ENCODE data around the gene ZNF335. TPM values are rescaled to one million over a fixed set of nuclear protein-coding genes. Genes with fewer than 3 reads are reported as not detected.
"Not testable (repeated sequence)": the region's sequence is repeated elsewhere in the genome, so short reads cannot be mapped to it uniquely, and the experiment has no call there.

ZNF335 gene
- total RNA-seq, 1 donor from 2014 or later: 19.3 TPM

DNA sequence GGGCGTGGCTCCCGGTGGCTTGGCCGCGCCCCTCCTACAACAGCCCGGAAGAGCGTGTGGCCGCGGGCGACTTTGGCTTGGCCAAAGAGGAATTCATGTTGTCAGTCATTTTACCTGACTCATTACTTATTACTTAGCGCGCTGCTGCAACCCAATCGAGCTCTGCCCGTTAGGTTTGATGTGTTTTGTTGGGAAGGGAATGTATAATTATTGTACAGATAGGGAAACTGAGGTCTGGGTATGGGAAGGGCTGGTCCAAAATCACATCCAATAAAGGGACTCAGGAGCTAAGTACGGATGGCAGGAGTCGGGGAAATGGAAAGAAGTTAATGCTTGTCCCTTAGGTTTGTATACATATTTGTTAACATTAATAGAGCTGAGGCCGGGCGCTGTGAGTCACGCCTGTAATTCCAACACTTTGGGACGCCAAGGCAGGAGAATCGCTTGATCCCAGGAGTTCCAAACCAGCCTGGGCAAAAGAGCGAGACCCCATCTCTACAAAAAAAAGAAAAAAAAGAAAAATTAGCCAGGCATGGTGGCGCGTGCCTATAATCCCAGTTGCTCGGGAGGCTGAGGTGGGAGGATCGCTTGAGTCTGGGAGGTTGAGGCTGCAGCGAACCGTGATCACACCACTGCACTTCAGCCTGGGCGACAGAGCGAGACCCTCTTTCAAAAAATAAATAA, 639 bp upstream of the ZNF335 start:
- DNase-seq (ENCODE audit: extremely low read depth, low read depth, low spot score): no peak

DNA sequence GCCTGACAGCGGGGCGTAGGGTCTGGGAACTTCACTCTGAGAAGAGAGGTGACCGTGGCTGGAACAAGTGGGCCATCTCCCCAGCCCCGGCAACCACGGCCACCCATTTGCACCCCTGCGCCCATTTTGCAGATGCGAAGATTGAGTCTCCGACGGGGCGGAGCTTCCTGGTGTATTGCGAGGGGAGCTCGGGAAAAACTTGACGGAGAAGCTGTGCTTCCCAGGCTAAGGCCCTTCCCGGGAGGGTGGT, 653 bp downstream of the ZNF335 start:
- no peak for DNase-seq (ENCODE audit: extremely low read depth, low read depth, low spot score)

DNA sequence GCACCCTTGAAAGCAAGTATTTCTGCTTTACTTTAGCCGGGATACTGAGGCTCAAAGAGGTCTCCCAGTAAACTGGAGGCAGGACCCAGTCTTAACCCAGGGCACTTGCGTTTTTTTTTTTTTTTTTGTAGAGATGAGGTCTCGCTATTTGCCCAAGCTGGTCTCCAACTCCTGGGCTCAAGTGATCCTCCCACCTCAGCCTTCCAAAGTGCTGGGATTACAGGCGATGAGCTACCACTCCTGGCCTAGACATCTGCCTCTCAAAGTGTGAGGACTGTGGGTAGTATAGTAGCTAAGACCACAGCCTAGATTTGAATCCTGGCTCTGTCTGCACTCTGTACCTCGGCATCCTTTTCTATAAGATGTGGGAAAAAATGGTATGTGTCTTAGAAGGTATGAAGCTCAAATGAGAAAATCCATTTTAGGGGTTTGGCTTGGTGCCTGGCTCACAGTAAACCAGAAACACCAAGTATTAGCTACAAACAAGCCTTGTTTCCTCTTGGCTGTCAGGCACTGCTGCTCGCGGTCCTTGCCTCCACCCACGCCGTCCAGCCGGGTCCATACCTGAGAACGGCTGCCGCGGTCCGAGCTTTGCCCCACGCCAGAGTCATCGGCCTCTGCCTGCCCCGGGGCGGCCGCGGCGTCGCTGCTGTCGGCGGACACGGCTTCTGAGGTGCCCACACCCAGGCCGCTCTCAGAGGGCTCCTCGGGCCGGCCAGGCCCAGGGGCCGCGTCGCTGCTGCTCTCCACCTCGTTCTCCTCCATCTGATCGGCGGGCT, 1.2 kb downstream of the ZNF335 start:
- no peak for DNase-seq (ENCODE audit: extremely low read depth, low read depth, low spot score)

DNA sequence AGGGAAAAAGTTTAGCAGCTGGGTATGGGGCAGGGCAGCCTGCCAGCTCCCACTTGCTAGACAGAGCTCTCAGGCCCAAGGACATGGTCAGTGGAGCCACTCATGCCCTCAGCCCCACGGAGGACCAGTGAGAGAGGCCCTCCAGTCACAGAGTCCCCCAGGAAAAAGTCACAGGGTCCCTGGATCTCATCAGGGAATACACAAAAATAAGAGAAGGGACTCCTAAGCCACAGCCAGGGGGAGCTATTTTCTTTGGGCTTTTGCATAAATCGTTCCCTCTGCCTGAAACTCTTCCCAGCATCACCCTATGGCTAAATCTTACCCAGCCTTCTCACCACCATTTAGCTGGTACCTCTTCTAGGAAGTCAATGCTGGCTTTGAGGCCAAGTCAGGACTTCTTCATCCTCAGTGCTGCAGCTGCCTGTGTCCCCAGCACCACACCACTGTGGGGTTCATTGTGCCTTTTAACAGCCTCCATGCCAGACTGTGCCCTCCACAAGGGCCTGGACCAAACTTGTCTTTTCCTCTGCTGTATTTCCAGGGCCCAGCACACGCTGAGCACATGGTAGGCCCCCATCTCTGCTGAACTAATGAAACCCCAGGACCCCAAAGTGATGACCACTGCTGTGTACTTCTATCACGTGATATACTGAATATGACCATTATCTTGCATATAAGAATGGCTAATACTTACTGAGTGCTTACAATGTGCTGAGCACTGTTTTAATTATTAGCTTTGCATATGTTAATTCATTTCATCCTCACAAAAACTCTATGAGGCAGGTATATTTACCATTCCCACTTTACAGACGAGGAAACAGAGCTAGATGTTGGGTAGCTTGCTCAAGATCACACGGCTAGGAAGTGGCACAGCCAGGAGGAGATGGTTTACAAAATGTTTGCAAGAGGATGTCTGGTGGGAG, 2.0 kb downstream of the ZNF335 start:
- peak; percentile 34 for DNase-seq (ENCODE audit: extremely low read depth, low read depth, low spot score)

DNA sequence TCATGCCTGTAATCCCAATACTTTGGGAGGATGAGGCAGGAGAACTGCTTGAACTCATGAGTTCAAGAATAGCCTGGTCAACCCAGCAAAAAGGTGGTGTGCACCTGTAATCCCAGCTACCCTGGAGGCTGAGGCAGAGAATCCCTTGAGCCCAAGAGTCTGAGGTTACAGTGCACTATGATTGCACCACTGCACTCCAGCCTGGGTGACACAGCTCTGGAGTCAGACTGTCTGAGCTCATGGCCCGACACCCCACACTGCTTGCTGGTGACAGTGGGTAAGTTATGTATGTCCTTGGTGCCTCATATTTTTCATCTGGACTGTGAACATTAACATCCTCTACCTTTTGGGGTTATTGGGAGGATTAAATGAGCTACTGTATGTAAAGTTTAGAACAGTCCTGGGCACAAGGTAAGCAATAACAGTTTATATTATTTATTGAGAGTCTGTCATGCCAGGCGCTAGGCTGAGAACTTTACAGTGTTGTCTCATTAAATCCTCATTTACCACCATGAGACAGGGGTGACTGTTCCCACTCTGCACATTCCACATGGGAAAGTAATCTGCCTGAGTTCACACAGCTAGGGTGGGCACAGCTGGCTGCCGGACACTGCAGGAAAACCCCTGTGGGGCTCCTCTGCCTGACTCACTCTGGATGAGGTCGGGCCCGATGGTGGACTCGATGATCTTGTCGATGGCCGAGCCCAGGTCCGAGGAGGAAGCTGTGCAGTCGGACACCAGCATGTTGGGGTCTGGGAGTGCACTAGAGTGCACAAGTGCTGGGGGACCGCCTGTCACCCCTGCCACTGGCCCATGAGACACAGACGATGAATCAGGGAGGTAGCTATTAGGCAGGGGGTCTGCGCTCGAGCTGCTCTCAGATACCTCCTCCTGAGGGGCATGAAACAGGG, 2.9 kb downstream of the ZNF335 start:
- DNase-seq (ENCODE audit: extremely low read depth, low read depth, low spot score): no peak

DNA sequence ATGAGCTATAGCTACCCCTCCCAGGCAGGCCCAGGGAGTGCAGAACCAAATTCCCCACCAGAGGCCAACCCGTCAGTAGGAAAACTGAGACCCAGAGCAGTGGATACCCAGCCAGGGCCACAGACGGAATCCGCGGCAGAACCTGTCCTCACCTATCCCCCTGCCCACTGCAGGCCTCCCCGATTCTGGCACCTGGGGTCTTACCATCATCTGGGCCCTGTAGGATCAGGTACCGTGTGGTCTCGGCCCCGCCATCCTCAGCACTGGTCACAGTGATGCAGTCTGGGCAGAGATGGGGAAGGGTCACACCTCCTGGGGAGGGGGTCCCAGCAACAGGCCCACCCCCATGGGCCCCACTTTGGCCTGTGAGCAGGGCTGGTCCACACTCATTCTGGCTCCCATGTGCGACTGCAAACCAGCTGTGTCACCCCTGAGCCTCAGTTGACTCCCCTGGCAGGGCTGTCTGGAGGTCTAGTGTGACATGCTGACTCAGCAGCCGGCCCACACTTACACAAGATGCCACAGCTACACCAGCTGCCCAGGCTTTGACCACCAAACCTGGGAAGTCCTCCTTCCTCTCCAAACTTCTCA, 3.8 kb downstream of the ZNF335 start:
- no peak for DNase-seq (ENCODE audit: extremely low read depth, low read depth, low spot score)

DNA sequence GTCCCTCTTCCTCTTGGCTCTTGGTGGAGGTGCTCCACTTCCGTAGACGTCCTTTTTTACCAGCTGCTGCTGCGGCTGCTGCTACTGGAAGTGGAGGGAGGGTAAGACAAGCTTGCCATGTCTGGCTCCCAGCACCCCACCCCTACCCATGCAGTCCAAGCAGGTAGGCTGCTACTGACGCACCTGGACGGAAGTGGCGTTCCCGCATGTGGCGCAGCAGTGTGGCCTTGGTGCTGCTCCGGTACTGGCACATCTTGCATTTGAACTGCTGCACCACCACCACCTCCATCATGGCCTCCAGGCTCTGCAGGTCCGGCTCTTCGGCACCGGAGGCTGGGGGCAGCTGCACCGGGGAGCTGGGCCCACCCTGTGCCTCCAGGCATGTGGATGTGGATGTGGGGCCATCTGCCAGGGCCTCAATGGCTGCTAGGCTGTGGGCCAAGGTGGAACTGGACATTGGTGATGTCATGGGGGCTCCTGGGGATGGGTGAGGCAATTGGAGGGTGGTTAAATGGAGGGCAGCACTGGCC, 4.4 kb downstream of the ZNF335 start:
- no peak for DNase-seq (ENCODE audit: extremely low read depth, low read depth, low spot score)

DNA sequence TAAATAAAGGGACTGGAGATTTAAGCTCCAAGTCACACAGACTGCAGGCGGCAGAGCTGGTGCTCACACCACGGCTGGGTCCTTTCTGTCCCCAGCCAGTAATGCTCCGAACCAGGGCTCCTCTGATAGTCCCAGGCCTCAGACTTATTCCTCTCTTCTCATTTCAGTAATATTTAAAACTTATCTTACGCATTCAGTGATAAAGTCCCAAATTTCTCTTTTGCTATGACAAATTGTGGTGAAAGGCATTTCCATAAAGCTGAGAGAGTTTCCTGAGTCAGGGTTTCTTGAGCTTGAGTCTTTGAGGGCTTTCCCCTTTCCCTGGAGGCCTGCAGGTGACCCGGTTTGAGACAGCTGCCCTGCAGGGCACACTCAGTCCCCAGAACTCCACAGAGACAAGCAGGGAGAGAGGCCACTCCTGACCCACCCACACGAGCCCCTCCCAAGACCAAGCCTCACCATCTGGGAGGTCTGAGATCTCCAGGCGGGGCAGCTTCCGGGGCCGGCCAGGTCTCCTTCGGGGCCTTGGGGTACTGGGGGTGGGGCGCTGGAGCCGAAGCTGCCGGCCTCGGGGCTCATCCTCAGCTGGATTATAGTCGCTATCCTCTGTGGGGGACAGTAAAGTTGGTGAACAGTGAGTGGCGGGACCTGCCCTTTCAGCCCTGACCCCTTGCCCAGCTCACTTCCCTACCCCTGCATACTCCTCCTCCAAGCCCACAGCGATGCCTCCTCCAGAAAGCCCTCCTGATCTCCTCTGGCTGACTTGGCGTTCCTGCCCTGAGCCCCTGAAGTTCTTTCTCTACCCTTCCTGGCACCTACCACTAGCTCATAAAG, 6.6 kb downstream of the ZNF335 start:
- no peak for DNase-seq (ENCODE audit: extremely low read depth, low read depth, low spot score)

DNA sequence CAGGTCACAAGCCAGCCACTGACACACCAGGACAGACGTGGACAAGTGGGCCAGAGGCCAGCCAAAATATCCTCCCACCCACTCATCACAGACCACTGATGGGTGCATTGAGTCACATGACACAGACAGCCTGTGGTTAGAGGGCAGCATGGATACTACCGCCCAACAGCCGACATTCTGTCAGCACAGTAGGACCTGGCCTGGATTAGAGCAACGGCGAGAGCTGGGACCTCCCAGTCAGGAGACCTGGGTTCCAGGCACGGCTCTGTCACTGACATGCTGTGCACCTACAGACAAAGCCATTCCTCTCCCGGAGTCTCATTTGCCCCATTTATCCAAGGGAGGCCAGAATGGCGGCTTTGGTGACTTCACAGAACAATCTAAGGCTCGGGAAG, 8.0 kb downstream of the ZNF335 start:
- no peak for DNase-seq (ENCODE audit: extremely low read depth, low read depth, low spot score)

DNA sequence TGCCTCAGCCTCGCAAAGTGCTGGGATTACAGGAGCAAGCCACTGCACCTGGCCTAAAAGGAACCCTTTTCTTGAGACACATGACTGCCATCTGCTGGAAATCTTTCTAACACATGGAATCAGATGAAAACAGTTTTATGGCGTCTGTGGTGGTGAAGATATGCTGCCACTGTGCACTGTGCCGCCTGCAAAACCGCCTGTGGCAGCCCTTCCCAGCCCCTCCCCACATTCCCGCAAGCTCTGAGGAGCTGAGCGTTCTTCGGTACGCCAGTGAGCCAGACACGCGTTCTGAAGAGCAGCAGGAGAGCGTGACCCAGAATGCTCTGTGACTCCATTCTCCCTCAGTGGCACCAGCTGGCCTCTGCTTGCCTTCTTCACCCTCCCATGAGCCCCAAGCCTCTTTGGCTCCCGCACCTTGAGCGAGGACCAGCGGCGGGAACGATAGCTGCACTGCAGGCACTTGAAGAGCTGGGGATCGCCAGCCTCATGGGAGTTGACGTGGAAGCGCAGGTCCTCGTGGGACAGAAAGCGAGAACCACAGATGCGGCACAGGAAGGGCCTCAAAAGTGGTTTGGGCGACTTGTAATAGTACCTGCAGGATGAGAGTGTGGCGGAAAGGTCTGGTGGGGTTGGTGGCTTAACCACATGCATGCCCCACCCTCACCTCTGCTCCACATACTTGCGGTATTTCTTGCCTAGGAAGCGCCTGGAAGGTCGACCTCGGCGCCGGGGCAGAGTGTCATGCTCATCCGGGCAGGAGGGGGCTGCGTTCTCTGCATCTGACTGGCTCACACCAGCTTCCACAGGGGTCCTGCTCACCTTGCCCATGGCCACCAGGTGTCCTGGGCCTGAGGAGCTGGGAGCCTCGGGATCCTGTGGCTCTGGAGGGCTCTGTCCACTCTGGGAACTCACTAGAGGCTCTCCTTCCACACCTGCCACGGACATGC, 8.7 kb downstream of the ZNF335 start:
- DNase-seq (ENCODE audit: extremely low read depth, low read depth, low spot score): no peak

DNA sequence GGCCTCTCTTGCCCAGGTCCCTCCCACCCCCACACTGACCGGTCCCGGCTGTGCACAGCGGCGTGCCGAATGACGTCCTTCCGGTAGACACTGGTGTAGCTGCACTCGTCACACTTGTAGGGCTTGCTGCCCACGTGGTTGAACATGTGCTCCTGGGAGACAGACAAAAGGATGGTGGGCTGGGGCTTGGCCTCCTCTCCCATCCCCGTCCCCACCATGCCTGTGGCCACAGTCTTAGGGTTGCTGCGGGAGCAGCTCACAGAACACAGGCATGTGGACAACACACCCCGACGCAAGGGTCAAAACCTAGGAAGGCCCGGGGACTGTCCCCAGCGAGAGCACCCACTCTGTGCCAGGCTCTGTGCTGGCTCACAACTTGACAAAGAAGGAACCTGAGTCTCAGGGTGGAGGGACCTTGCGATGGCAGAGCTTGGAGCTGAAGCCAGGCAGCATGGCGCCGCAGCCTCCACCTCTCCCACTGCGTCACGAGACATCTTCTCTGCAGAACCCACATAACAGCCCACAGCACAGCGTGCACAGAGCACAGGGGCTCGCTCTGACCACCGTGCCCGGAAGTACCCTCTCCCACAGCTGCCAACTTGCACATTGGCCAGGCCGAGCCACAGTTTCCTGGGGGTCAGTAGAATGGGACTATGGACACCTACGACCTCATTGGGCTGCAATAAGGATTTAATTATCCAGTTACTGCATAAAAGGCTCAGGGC, 9.8 kb downstream of the ZNF335 start:
- no peak for DNase-seq (ENCODE audit: extremely low read depth, low read depth, low spot score)

DNA sequence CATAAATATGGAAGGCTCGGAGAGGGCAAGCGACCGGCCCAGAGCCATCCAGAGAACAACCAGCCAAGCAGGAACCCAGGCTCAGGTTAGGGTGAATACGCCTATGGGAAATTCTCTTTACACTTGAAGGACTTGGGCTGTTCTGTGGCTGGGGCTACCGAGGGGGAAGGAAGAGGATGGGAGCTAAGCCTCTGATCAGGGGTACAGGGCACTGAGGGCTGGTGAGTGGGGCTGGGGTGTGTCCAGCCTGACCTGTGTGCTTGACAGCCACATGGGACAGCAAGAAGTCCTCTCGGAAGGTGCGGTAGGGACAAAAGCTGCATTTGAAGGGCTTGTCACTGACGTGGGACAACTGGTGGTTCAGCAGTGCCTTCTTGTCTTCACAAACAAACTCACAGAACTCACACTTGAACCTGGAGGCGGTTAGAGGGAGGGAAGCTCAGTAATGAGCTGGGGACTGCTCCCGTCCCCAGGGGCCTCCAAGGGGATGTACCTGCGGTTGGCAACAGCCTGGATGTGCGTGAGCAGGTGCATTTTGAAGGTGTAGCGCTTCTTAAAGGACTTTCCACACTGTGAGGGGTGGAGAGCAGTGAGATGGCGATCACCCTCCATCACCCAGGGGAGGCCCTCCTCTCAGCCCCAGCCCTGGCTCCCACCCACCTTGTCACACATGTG, 11.9 kb downstream of the ZNF335 start:
- no peak for DNase-seq (ENCODE audit: extremely low read depth, low read depth, low spot score)

DNA sequence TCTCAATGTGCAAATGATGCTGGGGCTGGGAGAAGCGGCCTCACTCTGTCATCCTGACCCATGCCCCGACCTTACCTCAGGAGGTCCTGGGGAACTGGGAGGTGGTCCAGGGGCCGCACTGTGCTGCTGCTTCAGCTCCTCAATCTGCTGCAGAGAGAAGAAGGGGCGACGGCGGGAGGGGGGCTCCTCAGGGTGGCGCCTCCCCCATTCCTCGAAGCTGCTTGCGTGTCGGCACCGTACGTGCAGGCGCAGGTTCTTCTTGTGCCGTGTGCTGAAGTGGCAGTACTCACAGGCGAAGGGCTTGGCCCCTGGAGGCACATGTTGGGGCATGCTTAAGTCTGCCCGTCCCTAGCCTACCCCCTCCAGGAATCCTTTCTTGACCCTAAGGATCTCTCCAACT, 12.9 kb downstream of the ZNF335 start:
- DNase-seq (ENCODE audit: extremely low read depth, low read depth, low spot score): no peak

DNA sequence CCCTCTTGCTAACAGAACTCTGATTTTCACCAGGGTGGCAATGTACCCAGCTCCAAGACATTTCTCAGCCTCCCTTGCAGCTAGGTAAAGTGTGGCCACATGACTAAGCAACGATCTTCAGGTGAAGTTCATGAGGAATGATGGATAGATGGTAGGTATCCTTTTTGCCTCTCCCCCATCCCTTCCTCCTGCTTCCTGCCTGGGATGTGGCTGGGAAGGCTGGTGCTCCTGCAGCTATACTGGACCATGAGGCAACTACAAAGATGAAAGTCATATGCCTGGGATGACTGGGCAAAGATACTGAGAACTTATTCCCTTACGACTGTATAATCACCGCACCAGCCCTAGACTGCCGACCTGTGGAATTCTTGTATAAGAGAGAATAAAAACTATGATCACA, 13.4 kb downstream of the ZNF335 start:
- no peak for DNase-seq (ENCODE audit: extremely low read depth, low read depth, low spot score)

DNA sequence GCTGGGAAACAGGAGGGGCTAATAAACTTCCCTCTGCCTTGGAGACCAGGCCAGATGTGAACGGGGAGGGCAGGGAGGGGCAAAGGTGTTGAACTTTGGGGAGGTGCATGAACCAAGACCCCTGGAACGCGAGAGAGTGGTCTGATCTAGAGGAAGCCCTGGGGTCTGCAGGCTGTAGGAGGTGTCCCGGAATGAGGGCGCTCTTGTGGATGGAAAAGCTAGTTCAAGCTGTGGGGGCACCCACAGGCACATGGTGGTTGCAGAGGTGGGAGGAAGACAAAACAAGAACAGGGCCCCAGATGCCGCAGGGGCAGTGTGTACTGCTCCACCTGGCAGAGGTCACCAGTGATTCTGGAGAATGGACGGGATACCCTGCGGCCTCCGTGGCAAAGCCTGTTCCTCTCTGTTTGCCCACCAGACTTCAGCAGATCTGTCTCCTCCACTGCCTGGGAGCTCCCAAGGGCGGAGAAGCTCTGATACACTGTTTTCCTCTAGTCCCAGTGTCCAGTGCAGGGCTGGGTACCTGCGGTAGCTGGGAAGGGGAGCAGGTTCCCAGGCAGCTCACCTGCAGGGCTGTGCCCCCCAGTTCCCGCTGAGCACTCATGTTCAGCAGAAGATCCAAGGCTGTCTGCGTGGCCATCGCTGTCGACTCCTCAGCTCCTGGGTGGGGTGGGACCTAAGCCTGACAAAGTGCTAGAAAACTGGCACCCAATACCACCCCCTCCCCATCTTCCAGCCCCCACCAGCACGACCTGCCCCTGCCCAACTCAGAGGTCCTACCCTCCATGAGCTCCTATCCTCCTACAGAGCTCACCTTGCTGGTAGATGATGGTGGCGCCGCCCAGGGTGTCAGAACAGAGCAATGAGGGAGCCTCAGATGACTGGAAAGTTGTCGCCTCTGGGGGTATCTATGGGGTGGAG, 14.7 kb downstream of the ZNF335 start:
- DNase-seq (ENCODE audit: extremely low read depth, low read depth, low spot score): no peak

DNA sequence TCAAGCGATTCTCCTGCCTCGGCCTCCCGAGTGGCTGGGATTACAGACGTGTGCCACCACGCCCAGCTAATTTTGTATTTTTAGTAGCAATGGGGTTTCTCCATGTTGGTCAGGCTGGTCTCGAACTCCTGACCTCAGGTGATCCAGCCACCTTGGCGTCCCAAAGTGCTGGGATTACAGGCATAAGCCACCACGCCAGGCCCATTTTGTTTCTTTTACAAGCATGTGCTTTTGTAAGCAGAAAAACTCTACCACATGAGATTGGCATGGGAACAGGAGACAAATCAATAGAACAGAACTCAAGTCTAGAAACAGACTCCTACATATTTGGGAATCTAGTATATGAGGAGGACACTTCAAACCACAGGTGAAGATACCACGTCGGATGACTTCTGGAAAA, 15.7 kb downstream of the ZNF335 start:
- DNase-seq (ENCODE audit: extremely low read depth, low read depth, low spot score): not testable (repeated sequence)

Measured in glomerular endothelial cell (primary cell).